ENCODE results near the gene CD151.

DNA sequence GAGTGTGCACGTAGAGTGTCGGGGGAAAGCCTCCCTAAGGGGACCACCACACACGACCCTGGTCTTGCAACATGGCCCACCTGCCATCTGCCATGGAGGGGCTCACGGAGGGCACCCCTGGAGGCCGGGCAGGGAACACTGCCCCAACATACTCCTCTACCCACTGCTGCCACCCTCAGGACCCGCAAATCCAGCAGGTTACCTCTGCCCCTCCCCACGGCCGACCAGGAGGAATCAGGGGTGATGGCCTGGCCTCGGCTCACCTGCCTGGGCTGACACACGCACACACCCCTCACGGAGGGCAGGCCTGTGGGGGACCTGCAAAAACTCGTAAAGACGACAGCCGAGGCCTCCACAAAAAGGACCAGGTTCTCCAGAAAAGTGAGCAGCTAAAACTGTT, 47.7 kb downstream of the CD151 start:
- TF ChIP-seq POLR2A (IDR thresholded peaks at IDR 0.05; ENCODE audit: low read depth, low read length): no peak
- TF ChIP-seq POLR2AphosphoS5 (IDR thresholded peaks at IDR 0.05; ENCODE audit: low read depth, low read length): no peak
